H1 (cell line): ENCODE measurements around the gene ZNF521. TPM values are rescaled to one million over a fixed set of nuclear protein-coding genes. Genes with fewer than 3 reads are reported as not detected.

ENCODE experiments used
- CTCF ChIA-PET: fragments of 300-600 bp; sonication (Branson Sonifier 250); formaldehyde crosslinking; loops from one replicate; lab custom pipeline; 2021; ENCODE audit not compliant: partially characterized antibody; lab: Charles Lee
- POLR2A ChIA-PET: fragments of 300-600 bp; sonication (Branson Sonifier 250); formaldehyde crosslinking; loops from one replicate; lab custom pipeline; 2021; ENCODE audit warnings: inconsistent platforms; ENCODE audit not compliant: partially characterized antibody; lab: Charles Lee
- DNase-seq, 2 experiments: peaks; one replicate each; pipeline versions ENCODE4 v3.0.0 to v3.0.0-alpha.2; 2010 to 2022; ENCODE audit warnings: low spot score in 2 of 2, low read depth in 1 of 2, mixed read lengths in 1 of 2
- FAIRE-seq: peaks from 2 replicates; lab custom pipeline; 2011; peaks lifted over from hg19 to GRCh38; lab: Jason Lieb, UNC
- H2AFZ ChIP-seq: 2 replicates; pipeline ENCODE4 v1.8.1; 2012; ENCODE audit warnings: low read length, inconsistent platforms
- H2AK5ac ChIP-seq: 2 replicates; pipeline ENCODE4 v1.6.1; 2013; ENCODE audit warnings: low read depth, low read length
- H2BK120ac ChIP-seq: replicated peaks from 2 replicates; pipeline ENCODE3; 2013; ENCODE audit warnings: low read depth, low read length, inconsistent platforms
- H2BK12ac ChIP-seq: 2 replicates; pipeline ENCODE4 v1.6.1; 2013; ENCODE audit warnings: low read depth, low read length
- H2BK15ac ChIP-seq: 2 replicates; pipeline ENCODE4 v1.6.1; 2013; ENCODE audit warnings: low read length
- H2BK20ac ChIP-seq: 2 replicates; pipeline ENCODE4 v1.6.1; 2013; ENCODE audit warnings: low read length
- H2BK5ac ChIP-seq: 2 replicates; pipeline ENCODE4 v1.6.1; 2013; ENCODE audit warnings: low read depth, low read length
- H3K14ac ChIP-seq: 2 replicates; pipeline ENCODE4 v1.6.1; 2013; ENCODE audit warnings: inconsistent platforms; ENCODE audit not compliant: insufficient read length
- H3K18ac ChIP-seq: 2 replicates; pipeline ENCODE4 v1.6.1; 2013; ENCODE audit warnings: low read length; ENCODE audit errors: extremely low read depth
- H3K23ac ChIP-seq: 2 replicates; pipeline ENCODE4 v1.6.1; 2013; ENCODE audit warnings: inconsistent platforms; ENCODE audit not compliant: insufficient read length
- H3K23me2 ChIP-seq: 2 replicates; pipeline ENCODE4 v1.6.1; 2013; ENCODE audit warnings: low read depth, low read length
- H3K27ac ChIP-seq: 2 replicates; pipeline ENCODE4 v1.6.1; 2011; ENCODE audit warnings: low read depth, low read length, inconsistent platforms
- H3K27me3 ChIP-seq, 4 experiments: replicated peaks in 1 of 4; 1 replicate in 1 of 4; 2 replicates in 3 of 4; pipeline versions ENCODE4 v1.6.1 to v1.8.1; 2011 to 2013; ENCODE audit warnings: low read length in 3 of 4, mild to moderate bottlenecking in 3 of 4, inconsistent platforms in 2 of 4, mixed read lengths in 2 of 4, moderate library complexity in 1 of 4; ENCODE audit not compliant: control insufficient read depth in 3 of 4, insufficient read depth in 3 of 4; ENCODE audit errors: extremely low read depth in 1 of 4
- H3K36me3 ChIP-seq, 4 experiments: 2 replicates each; pipeline versions ENCODE4 v1.6.1 to v1.8.1; 2011 to 2013; ENCODE audit warnings: mild to moderate bottlenecking in 4 of 4, low read length in 3 of 4, moderate library complexity in 2 of 4, control low read depth in 1 of 4, inconsistent platforms in 1 of 4; ENCODE audit not compliant: insufficient read depth in 4 of 4, control insufficient read depth in 2 of 4
- H3K4ac ChIP-seq: replicated peaks from 2 replicates; pipeline ENCODE3; 2013; ENCODE audit warnings: low read length, low read depth, mixed read lengths, inconsistent platforms; ENCODE audit not compliant: insufficient read length
- H3K4me1 ChIP-seq, 4 experiments: replicated peaks in 1 of 4; 1 replicate in 1 of 4; 2 replicates in 3 of 4; pipeline versions ENCODE4 v1.6.1 to v1.8.1; 2011 to 2013; ENCODE audit warnings: low read length in 3 of 4, inconsistent platforms in 2 of 4, mixed read lengths in 1 of 4; ENCODE audit not compliant: insufficient read depth in 4 of 4, control insufficient read depth in 3 of 4
- H3K4me2 ChIP-seq, 2 experiments: 2 replicates each; pipeline versions ENCODE4 v1.6.1 to v1.8.1; 2011 to 2013; ENCODE audit warnings: low read depth in 2 of 2, low read length in 2 of 2, control low read depth in 1 of 2, inconsistent platforms in 1 of 2, mild to moderate bottlenecking in 1 of 2; ENCODE audit not compliant: insufficient read depth in 1 of 2
- H3K4me3 ChIP-seq, 4 experiments: fragments of 200-600, 300-600 bp in 1 of 4; sonication (generic), shearing (Covaris generic), sonication (Bioruptor Twin) in 1 of 4; 2 replicates each; pipeline versions ENCODE4 v1.5.1 to v1.8.1; 2011 to 2016; ENCODE audit warnings: low read length in 4 of 4, low read depth in 3 of 4, control low read depth in 2 of 4, inconsistent platforms in 2 of 4, mild to moderate bottlenecking in 2 of 4, mixed read lengths in 1 of 4, moderate library complexity in 1 of 4; ENCODE audit not compliant: insufficient read depth in 2 of 4; ENCODE audit errors: extremely low read depth in 1 of 4
- H3K56ac ChIP-seq: replicated peaks from 2 replicates; pipeline ENCODE3; 2013; ENCODE audit warnings: low read depth, mild to moderate bottlenecking, mixed read lengths, low read length, inconsistent platforms; ENCODE audit not compliant: insufficient read length
- H3K79me1 ChIP-seq: 2 replicates; pipeline ENCODE4 v1.6.1; 2013; ENCODE audit warnings: low read depth, low read length, control low read depth
- H3K79me2 ChIP-seq, 2 experiments: 2 replicates each; pipeline versions ENCODE4 v1.6.1 to v1.8.1; 2012 to 2013; ENCODE audit warnings: low read length in 2 of 2, mild to moderate bottlenecking in 2 of 2, inconsistent platforms in 1 of 2; ENCODE audit not compliant: insufficient read depth in 2 of 2, control insufficient read depth in 1 of 2
- H3K9ac ChIP-seq, 4 experiments: replicated peaks in 1 of 4; 1 replicate in 1 of 4; 2 replicates in 3 of 4; pipeline versions ENCODE4 v1.6.1 to v1.8.1; 2011 to 2013; ENCODE audit warnings: low read depth in 3 of 4, low read length in 3 of 4, control low read depth in 2 of 4, mild to moderate bottlenecking in 2 of 4, moderate library complexity in 2 of 4, inconsistent platforms in 1 of 4; ENCODE audit errors: extremely low read depth in 1 of 4
- H3K9me3 ChIP-seq, 2 experiments: 2 replicates each; pipeline versions ENCODE4 v1.6.1 to v1.8.1; 2012 to 2013; ENCODE audit warnings: mild to moderate bottlenecking in 2 of 2, moderate library complexity in 2 of 2, control low read depth in 1 of 2, inconsistent platforms in 1 of 2, low read depth in 1 of 2, low read length in 1 of 2, mixed read lengths in 1 of 2; ENCODE audit not compliant: insufficient read depth in 2 of 2
- H4K20me1 ChIP-seq, 2 experiments: replicated peaks in 1 of 2; 2 replicates each; pipeline versions ENCODE3 to v1.8.1; 2011 to 2013; ENCODE audit warnings: inconsistent platforms in 2 of 2, low read length in 2 of 2, mild to moderate bottlenecking in 1 of 2; ENCODE audit not compliant: insufficient read depth in 2 of 2, control insufficient read depth in 1 of 2
- H4K5ac ChIP-seq: 2 replicates; pipeline ENCODE4 v1.6.1; 2013; ENCODE audit warnings: low read length, low read depth, mixed read lengths, inconsistent platforms; ENCODE audit not compliant: insufficient read length
- H4K8ac ChIP-seq: 2 replicates; pipeline ENCODE4 v1.8.0; 2013; ENCODE audit warnings: mild to moderate bottlenecking, moderate library complexity, low read length, inconsistent platforms; ENCODE audit not compliant: insufficient read depth; ENCODE audit errors: extremely low read depth
- H4K91ac ChIP-seq: replicated peaks from 2 replicates; pipeline ENCODE3; 2013; ENCODE audit warnings: low read length, mixed read lengths, inconsistent platforms; ENCODE audit not compliant: insufficient read length
- BRCA1 ChIP-seq: IDR thresholded peaks from 2 replicates; pipeline ENCODE4 v1.6.1; 2012; ENCODE audit warnings: low read depth, low read length, improper control_type of control experiment
- EP300 ChIP-seq, 2 experiments: IDR thresholded peaks; 1 replicate in 1 of 2; 2 replicates in 1 of 2; pipeline ENCODE4 v1.6.1; 2011 to 2012; ENCODE audit warnings: low read depth in 2 of 2, low read length in 2 of 2, mild to moderate bottlenecking in 2 of 2, borderline replicate concordance in 1 of 2, inconsistent platforms in 1 of 2, moderate library complexity in 1 of 2
- FOSL1 ChIP-seq: IDR thresholded peaks from 2 replicates; pipeline ENCODE4 v1.6.1; 2011; ENCODE audit warnings: mild to moderate bottlenecking, low read depth, low read length, moderate library complexity; ENCODE audit not compliant: insufficient read depth
- MAFK ChIP-seq: IDR thresholded peaks from 2 replicates; pipeline ENCODE4 v1.6.1; 2012; ENCODE audit warnings: low read depth, mild to moderate bottlenecking, improper control_type of control experiment, low read length
- NANOG ChIP-seq: IDR thresholded peaks from 2 replicates; pipeline ENCODE4 v1.6.1; 2011; ENCODE audit warnings: low read length, low read depth, mild to moderate bottlenecking, inconsistent platforms; ENCODE audit not compliant: insufficient read depth, poor library complexity, severe bottlenecking
- POLR2AphosphoS5 ChIP-seq: IDR thresholded peaks from 2 replicates; pipeline ENCODE4 v1.6.1; 2011; ENCODE audit warnings: low read depth, low read length
- RAD21 ChIP-seq, 2 experiments: IDR thresholded peaks in 1 of 2; conservative IDR thresholded peaks in 1 of 2; 2 replicates each; pipeline ENCODE4 v1.6.1; 2011; ENCODE audit warnings: low read depth in 2 of 2, low read length in 2 of 2, improper control_type of control experiment in 1 of 2, inconsistent platforms in 1 of 2, mild to moderate bottlenecking in 1 of 2, moderate library complexity in 1 of 2
- RBBP5 ChIP-seq: IDR thresholded peaks from 2 replicates; pipeline ENCODE4 v1.7.1; 2012; ENCODE audit warnings: low read depth, mild to moderate bottlenecking, inconsistent platforms, low read length, moderate library complexity, borderline replicate concordance
- RXRA ChIP-seq: IDR thresholded peaks from 2 replicates; pipeline ENCODE4 v1.6.1; 2011; ENCODE audit warnings: low read depth, mild to moderate bottlenecking, low read length, moderate library complexity; ENCODE audit not compliant: insufficient read depth
- SAP30 ChIP-seq: fragments of 300-600 bp; sonication (generic); IDR thresholded peaks from 2 replicates; pipeline ENCODE4 v1.7.1; 2012; ENCODE audit warnings: low read length, moderate library complexity, mild to moderate bottlenecking, inconsistent platforms; ENCODE audit not compliant: insufficient read depth, insufficient replicate concordance
- WGBS, 2 experiments: shearing (Covaris generic) in 1 of 2; methylation state at CpG; one replicate each; pipeline versions ENCODE4 v1.1.6 to v1.1.7; 2013 to 2015; ENCODE audit warnings: low lambda C conversion rate in 2 of 2, mixed read lengths in 2 of 2, inconsistent platforms in 1 of 2, low coverage in 1 of 2, missing lambda C conversion rate in 1 of 2; ENCODE audit not compliant: insufficient replicate concordance in 2 of 2, insufficient coverage in 1 of 2, insufficient read length in 1 of 2; ENCODE audit errors: extremely low coverage in 1 of 2, missing lambda C conversion rate in 1 of 2; 5-methylcytosine and 5-hydroxymethylcytosine counted together
- polyA plus RNA-seq, 7 experiments: library from polyadenylated mRNA; depleted of rRNA in 3 of 7; stranded (reverse) in 5 of 7; unstranded in 2 of 7; fragments of >200 nt in 5 of 7; fragments of 200-250 nt in 2 of 7; gene quantifications; 1 replicate in 5 of 7; 2 replicates in 1 of 7; 4 replicates in 1 of 7; pipeline versions ENCODE4 v1.2.1 to v1.2.3, GENCODE V29; 2011 to 2013; ENCODE audit warnings: missing spikeins in 2 of 7, mixed read lengths in 2 of 7
- total RNA-seq: library from RNA; stranded (reverse); fragmentation: NEBNext Ultra II Directional; extraction: Animal tissue kit (Norgen Biotek cat#: 25700); gene quantifications from 2 replicates; pipeline ENCODE4 v1.2.1, GENCODE V29; 2021

Gene ZNF521
- total and polyA plus RNA-seq, 2 of the 8 experiments (the other 6 are each of a cell fraction or from before 2014, with no cell fraction given), result 9.5 to 15.8 TPM

DNA sequence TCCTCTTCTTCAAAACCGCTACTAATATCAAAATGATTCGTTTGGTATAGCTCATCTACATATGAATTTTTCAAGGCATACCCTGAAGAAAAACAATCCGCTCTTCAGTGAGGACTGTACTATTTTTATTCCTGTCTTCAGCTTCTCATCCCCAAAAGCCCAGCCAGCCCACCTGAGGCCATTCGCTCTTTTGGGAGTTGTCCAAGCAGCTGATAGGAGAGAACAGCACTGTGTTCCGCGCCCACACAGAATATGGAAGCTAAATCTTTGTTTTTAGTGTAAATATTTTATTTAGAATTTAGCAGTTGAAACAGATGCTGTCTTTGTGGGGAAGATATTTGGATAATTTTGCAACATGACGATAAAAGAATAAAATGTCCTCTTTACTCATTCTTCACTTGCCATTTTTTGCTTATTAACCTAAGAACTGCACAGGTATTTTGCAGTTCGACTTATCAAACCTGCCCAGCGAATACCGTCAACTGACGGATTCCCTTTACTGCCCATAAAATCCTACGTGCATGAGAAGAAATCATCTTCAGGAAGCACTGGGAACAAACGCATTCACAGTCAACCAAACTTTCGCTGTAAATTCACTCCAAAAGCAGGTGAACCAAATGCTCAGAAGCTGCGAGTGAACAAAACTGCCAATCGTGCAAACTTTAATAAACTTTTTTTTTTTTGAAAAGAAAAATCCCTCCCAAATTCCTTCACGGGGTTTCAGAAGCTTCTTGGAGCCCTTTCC, 3.4 kb downstream of the ZNF521 start:
- Histone ChIP-seq H3K23me2 (peaks cover 17% of the 10 kb centered on the region), H3K79me1 (no peaks in the 10 kb centered on the region), H3K23ac (no peak overlapping the region), H4K8ac (no peak overlapping the region), H3K56ac (no peak overlapping the region), H4K91ac (no peak overlapping the region), H2AFZ (no peak overlapping the region), H3K4me1 (no peaks in the 10 kb centered on the region; a peak in 1 of 7 replicates), H2BK15ac (no peak overlapping the region), H3K9me3 (no peaks in the 10 kb centered on the region), H3K27me3 (peaks cover 2 to 16% (median 9%) of the 10 kb centered on the region in 4 experiments), H3K4me3 (peak overlapping the region; percentile 85 to 99 (median 94); a peak in 7 of 8 replicates), H3K9ac (peak overlapping the region in 2 of 4 experiments; percentile 37 to 44; a peak in 2 of 7 replicates), H2BK20ac (no peak overlapping the region), H3K14ac (no peak overlapping the region), H2BK120ac (no peak overlapping the region), H4K20me1 (peaks cover 0 to 6% of the 10 kb centered on the region in 2 experiments), H3K79me2 (peaks cover 0 to 51% of the 10 kb centered on the region in 2 experiments; a peak in 2 of 4 replicates), H2BK12ac (no peak overlapping the region), H3K36me3 (no peaks in the 10 kb centered on the region), H2BK5ac (no peak overlapping the region), H3K18ac (no peak overlapping the region), H3K4ac (no peak overlapping the region), H3K4me2 (peak overlapping the region; percentile 85 to 90), H4K5ac (no peak overlapping the region), H3K27ac (no peak overlapping the region), H2AK5ac (no peak overlapping the region)
- ChIA-PET CTCF (interaction anchor here (0.8 kb wide), 1 partner anchor 14 kb away, joined by 3 read pairs; no protein-coding TSS in a partner anchor), POLR2A (no interaction called here)
- FAIRE-seq, result no peak
- 29% methylated on average over 17 of the region's 17 CpGs; no CpG with 5 or more reads in 1 of the 2 experiments for WGBS, 2 experiments
- no peak for DNase-seq
- no peak for TF ChIP-seq SAP30
- no peak for TF ChIP-seq NANOG
- no peak for TF ChIP-seq RBBP5
- no peak for TF ChIP-seq MAFK
- no peak for TF ChIP-seq RAD21 (IDR thresholded peaks at IDR 0.05 in 1 of 2, conservative IDR thresholded peaks at IDR 0.05 in 1 of 2; ENCODE audit: low read depth in 2 of 2, low read length in 2 of 2)
- no peak for TF ChIP-seq FOSL1
- no peak for TF ChIP-seq POLR2AphosphoS5
- no peak for TF ChIP-seq BRCA1
- TF ChIP-seq EP300 (IDR thresholded peaks at IDR 0.05; ENCODE audit: borderline replicate concordance in 1 of 2, low read depth in 2 of 2, low read length in 2 of 2), result no peak
- no peak for TF ChIP-seq RXRA
